OCI-LY1 (cell line): ENCODE measurements around the gene ANO4.

Experiments used
- H2AFZ ChIP-seq: fragments of 200-600 bp; sonication (generic), shearing (Covaris generic); 2 replicates; pipeline ENCODE4 v1.6.0; 2014; ENCODE audit warnings: antibody characterized with exemption, mild to moderate bottlenecking, low read length
- H3F3A ChIP-seq: fragments of 200-600 bp; sonication (generic), shearing (Covaris generic); 2 replicates; pipeline ENCODE4 v1.6.0; 2014; ENCODE audit warnings: mild to moderate bottlenecking, antibody characterized with exemption, low read length, moderate library complexity; ENCODE audit not compliant: insufficient read depth
- H3K27ac ChIP-seq: fragments of 200-600 bp; sonication (generic); 2 replicates; pipeline ENCODE4 v1.5.1; 2014; ENCODE audit warnings: low read length, mixed run types, mild to moderate bottlenecking, low read depth; ENCODE audit not compliant: poor library complexity, severe bottlenecking
- H3K27me3 ChIP-seq: fragments of 200-600 bp; sonication (generic); 2 replicates; pipeline ENCODE4 v1.6.0; 2014; ENCODE audit warnings: antibody characterized with exemption, mild to moderate bottlenecking, low read length, moderate library complexity; ENCODE audit not compliant: insufficient read depth
- H3K36me3 ChIP-seq: fragments of 200-600 bp; sonication (generic); 2 replicates; pipeline ENCODE4 v1.6.1; 2014; ENCODE audit warnings: mild to moderate bottlenecking, antibody characterized with exemption, low read length, moderate library complexity, mixed read lengths; ENCODE audit not compliant: insufficient read depth
- H3K4me1 ChIP-seq: fragments of 200-600 bp; sonication (generic); 2 replicates; pipeline ENCODE4 v1.5.1; 2014; ENCODE audit warnings: mild to moderate bottlenecking, low read length, moderate library complexity; ENCODE audit not compliant: insufficient read depth, severe bottlenecking
- H3K4me2 ChIP-seq: fragments of 200-600 bp; sonication (generic), shearing (Covaris generic); 2 replicates; pipeline ENCODE4 v1.6.1; 2014; ENCODE audit warnings: low read length
- H3K4me3 ChIP-seq: fragments of 200-600 bp; sonication (generic); 2 replicates; pipeline ENCODE4 v1.5.1; 2014; ENCODE audit warnings: low read length, low read depth, mild to moderate bottlenecking, mixed read lengths; ENCODE audit not compliant: poor library complexity, severe bottlenecking
- H3K79me2 ChIP-seq: fragments of 200-600 bp; shearing (Covaris generic); 2 replicates; pipeline ENCODE4 v1.6.1; 2016; ENCODE audit warnings: mixed run types, low read length, mixed read lengths; ENCODE audit not compliant: insufficient read depth
- H3K9ac ChIP-seq: fragments of 200-600 bp; sonication (generic), shearing (Covaris generic); 2 replicates; pipeline ENCODE4 v1.6.1; 2014; ENCODE audit warnings: mild to moderate bottlenecking, low read length, mixed read lengths
- H3K9me2 ChIP-seq: fragments of 200-600 bp; sonication (generic), shearing (Covaris generic); 2 replicates; pipeline ENCODE4 v1.6.1; 2014; ENCODE audit warnings: low read depth, mild to moderate bottlenecking, low read length, mixed read lengths
- H3K9me3 ChIP-seq: fragments of 200-600 bp; shearing (Covaris generic); 2 replicates; pipeline ENCODE4 v1.6.1; 2014; ENCODE audit warnings: low read length, mixed read lengths
- H4K20me1 ChIP-seq: fragments of 200-600 bp; sonication (generic), shearing (Covaris generic); 2 replicates; pipeline ENCODE4 v1.6.0; 2016; ENCODE audit warnings: mild to moderate bottlenecking, low read length; ENCODE audit not compliant: insufficient read depth
- EZH2 ChIP-seq: fragments of 200-600 bp; sonication (generic), shearing (Covaris generic); IDR thresholded peaks from 2 replicates; pipeline ENCODE4 v1.8.0; 2017; ENCODE audit warnings: borderline replicate concordance, mixed run types, mild to moderate bottlenecking, antibody characterized with exemption, low read length, moderate library complexity, mixed read lengths
- TF ChIP-seq, protein P1 (sequence below): fragments of 200-600 bp; sonication (generic), shearing (Covaris generic); IDR thresholded peaks from 2 replicates; pipeline ENCODE4 v1.5.1; 2017; ENCODE audit warnings: mild to moderate bottlenecking, antibody characterized with exemption, low read length, moderate library complexity, mixed read lengths

ANO4 gene

DNA sequence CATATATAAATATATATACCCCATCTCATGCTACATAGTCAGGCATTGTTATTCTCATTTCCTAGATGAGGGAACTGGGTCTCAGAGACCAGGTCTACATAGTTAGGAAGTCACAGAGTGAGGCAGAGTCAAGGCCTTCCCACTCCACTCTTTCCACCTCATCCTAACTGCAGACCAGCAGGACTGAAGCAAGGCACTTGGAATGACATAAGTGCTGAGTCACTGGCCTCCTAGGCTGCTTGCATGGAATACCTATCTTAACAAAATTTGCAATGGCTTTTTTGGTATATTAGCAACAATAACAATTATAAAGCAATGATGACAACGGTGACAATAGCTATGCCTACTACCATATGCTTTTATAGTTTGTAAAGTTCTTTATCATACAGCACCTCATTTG is 5.4 kb upstream of the ANO4 start:
- no peaks in the 10 kb centered on the region for H3K9me3 ChIP-seq

DNA sequence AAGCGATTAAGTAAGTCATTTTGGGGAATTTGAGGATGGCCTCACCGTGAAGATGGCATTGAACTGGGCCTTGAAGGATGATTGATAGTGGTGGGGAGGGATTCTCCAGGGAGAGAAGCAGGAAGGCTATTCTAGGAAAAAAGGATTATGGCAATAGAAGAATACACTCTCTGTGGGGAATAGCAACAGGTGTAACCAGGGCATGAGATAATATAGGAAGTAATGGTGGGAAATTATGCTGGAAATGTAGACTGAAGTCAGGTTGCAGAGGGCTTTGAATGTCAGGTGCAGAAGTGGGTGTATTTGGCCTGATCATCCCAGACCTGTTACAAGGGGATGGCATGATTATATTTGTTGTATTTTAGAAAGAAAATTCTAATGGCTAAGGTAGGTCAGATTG is 4.6 kb upstream of the ANO4 start:
- H3K79me2 ChIP-seq = no peaks in the 10 kb centered on the region
- H3K4me3 ChIP-seq = no peak overlapping the region
- no peak overlapping the region for H2AFZ ChIP-seq
- H3K9me3 ChIP-seq = no peaks in the 10 kb centered on the region
- no peaks in the 10 kb centered on the region for H3K4me1 ChIP-seq
- no peaks in the 10 kb centered on the region for H4K20me1 ChIP-seq
- H3K27me3 ChIP-seq = peaks cover 3% of the 10 kb centered on the region; the same call in 1 of the 2 replicates
- TF ChIP-seq, protein P1, sequence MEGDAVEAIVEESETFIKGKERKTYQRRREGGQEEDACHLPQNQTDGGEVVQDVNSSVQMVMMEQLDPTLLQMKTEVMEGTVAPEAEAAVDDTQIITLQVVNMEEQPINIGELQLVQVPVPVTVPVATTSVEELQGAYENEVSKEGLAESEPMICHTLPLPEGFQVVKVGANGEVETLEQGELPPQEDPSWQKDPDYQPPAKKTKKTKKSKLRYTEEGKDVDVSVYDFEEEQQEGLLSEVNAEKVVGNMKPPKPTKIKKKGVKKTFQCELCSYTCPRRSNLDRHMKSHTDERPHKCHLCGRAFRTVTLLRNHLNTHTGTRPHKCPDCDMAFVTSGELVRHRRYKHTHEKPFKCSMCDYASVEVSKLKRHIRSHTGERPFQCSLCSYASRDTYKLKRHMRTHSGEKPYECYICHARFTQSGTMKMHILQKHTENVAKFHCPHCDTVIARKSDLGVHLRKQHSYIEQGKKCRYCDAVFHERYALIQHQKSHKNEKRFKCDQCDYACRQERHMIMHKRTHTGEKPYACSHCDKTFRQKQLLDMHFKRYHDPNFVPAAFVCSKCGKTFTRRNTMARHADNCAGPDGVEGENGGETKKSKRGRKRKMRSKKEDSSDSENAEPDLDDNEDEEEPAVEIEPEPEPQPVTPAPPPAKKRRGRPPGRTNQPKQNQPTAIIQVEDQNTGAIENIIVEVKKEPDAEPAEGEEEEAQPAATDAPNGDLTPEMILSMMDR = no peak
- TF ChIP-seq EZH2 = no peak
- H3K27ac ChIP-seq = no peak overlapping the region
- H3K9ac ChIP-seq = no peak overlapping the region
- H3K4me2 ChIP-seq = no peak overlapping the region
- no peaks in the 10 kb centered on the region for H3K36me3 ChIP-seq
- H3F3A ChIP-seq = no peaks in the 10 kb centered on the region
- no peaks in the 10 kb centered on the region for H3K9me2 ChIP-seq

More for the DNA sequence above, 5.4 kb upstream of the ANO4 start:
- Histone ChIP-seq H3K27ac (no peak overlapping the region), H3K4me1 (no peaks in the 10 kb centered on the region), H3F3A (no peaks in the 10 kb centered on the region), H4K20me1 (no peaks in the 10 kb centered on the region), H3K4me3 (no peak overlapping the region), H2AFZ (no peak overlapping the region), H3K9ac (no peak overlapping the region), H3K79me2 (no peaks in the 10 kb centered on the region), H3K27me3 (peaks cover 3% of the 10 kb centered on the region; the same call in 1 of the 2 replicates), H3K9me2 (no peaks in the 10 kb centered on the region), H3K4me2 (no peak overlapping the region), H3K36me3 (no peaks in the 10 kb centered on the region)
- TF ChIP-seq EZH2 = no peak
- TF ChIP-seq, protein P1 = no peak

GRCh38 chr12:100790552-100790951 is 4.0 kb upstream of the ANO4 start:
- H4K20me1 ChIP-seq = no peaks in the 10 kb centered on the region
- TF ChIP-seq, protein P1 = no peak
- TF ChIP-seq EZH2 = no peak
- no peak overlapping the region for H3K4me2 ChIP-seq
- no peaks in the 10 kb centered on the region for H3K9me3 ChIP-seq
- H3K4me3 ChIP-seq = no peak overlapping the region
- H3K27me3 ChIP-seq = peaks cover 3% of the 10 kb centered on the region; the same call in 1 of the 2 replicates
- no peak overlapping the region for H3K27ac ChIP-seq
- H3K9me2 ChIP-seq = no peaks in the 10 kb centered on the region
- no peak overlapping the region for H3K9ac ChIP-seq
- H3F3A ChIP-seq = no peaks in the 10 kb centered on the region
- H3K36me3 ChIP-seq = no peaks in the 10 kb centered on the region
- no peak overlapping the region for H2AFZ ChIP-seq
- H3K4me1 ChIP-seq = no peaks in the 10 kb centered on the region
- no peaks in the 10 kb centered on the region for H3K79me2 ChIP-seq
